HepG2 (cell line): Measurements from ENCODE around the gene GPR143. TPM values are rescaled to one million over a fixed set of nuclear protein-coding genes. Genes with fewer than 3 reads are reported as not detected.

Source experiments
- ATAC-seq: fragments of 200-7000 bp; cut with Tn5 transposase; 3 replicates; pipeline ENCODE4 v1.9.1; 2020; ENCODE audit warnings: mild to moderate bottlenecking, moderate library complexity
- BruUV-seq: library from RNA; stranded (reverse); fragments of 400-500 nt; replicated peaks from 2 replicates; lab custom pipeline; 2021; lab: Mats Ljungman, UMichigan
- CTCF ChIA-PET: fragments of 300-600 bp; formaldehyde crosslinking; extraction: SDS; loops from one replicate; lab custom pipeline; 2021; ENCODE audit warnings: low total read pairs, inconsistent platforms, low intra/inter-chr PET ratio; lab: Yijun Ruan, JAX
- POLR2A ChIA-PET: fragments of 350-600 bp; sonication (Branson Sonifier 250); formaldehyde crosslinking; loops from one replicate; lab custom pipeline; 2020; ENCODE audit warnings: antibody characterized with exemption, inconsistent platforms; lab: Yijun Ruan, JAX
- DNase-seq: peaks from one replicate; pipeline ENCODE4 v3.0.0-alpha.2; 2015; ENCODE audit warnings: low spot score
- FAIRE-seq: peaks from 3 replicates; lab custom pipeline; 2011; peaks lifted over from hg19 to GRCh38; lab: Jason Lieb, UNC
- H2AFZ ChIP-seq: one replicate; pipeline ENCODE4 v1.6.1; 2011; ENCODE audit warnings: low read length, inconsistent platforms
- H3K27ac ChIP-seq: fragments of 300-600 bp; 3 replicates; pipeline ENCODE4 v1.8.0; 2011; ENCODE audit warnings: mixed run types, mild to moderate bottlenecking, mixed read lengths, low read length, inconsistent platforms; ENCODE audit not compliant: insufficient read depth; ENCODE audit errors: extremely low read length
- H3K27me3 ChIP-seq, 2 experiments: fragments of 200-600 bp in 1 of 2; 2 replicates in 1 of 2; 3 replicates in 1 of 2; pipeline versions ENCODE4 v1.6.0 to v1.8.0; 2011; ENCODE audit warnings: low read length in 2 of 2, mild to moderate bottlenecking in 2 of 2, moderate library complexity in 2 of 2, inconsistent platforms in 1 of 2; ENCODE audit not compliant: insufficient read depth in 2 of 2, control insufficient read depth in 1 of 2
- H3K36me3 ChIP-seq, 2 experiments: fragments of 200-600 bp in 1 of 2; replicated peaks in 1 of 2; 2 replicates in 1 of 2; 3 replicates in 1 of 2; pipeline versions ENCODE4 v1.5.1 to v1.8.0; 2011; ENCODE audit warnings: low read length in 2 of 2, inconsistent platforms in 1 of 2; ENCODE audit not compliant: insufficient read depth in 2 of 2, control insufficient read depth in 1 of 2
- H3K4me1 ChIP-seq: 2 replicates; pipeline ENCODE4 v1.5.1; 2012; ENCODE audit warnings: low read length, inconsistent platforms; ENCODE audit not compliant: insufficient read depth
- H3K4me2 ChIP-seq: 2 replicates; pipeline ENCODE4 v1.6.0; 2011; ENCODE audit warnings: low read depth, low read length, inconsistent platforms
- H3K4me3 ChIP-seq, 3 experiments: fragments of 200-600 bp in 1 of 3; sonication (generic), shearing (Covaris generic) in 1 of 3; replicated peaks in 1 of 3; 2 replicates each; pipeline ENCODE4 v1.5.1; 2011 to 2016; ENCODE audit warnings: low read length in 3 of 3, inconsistent platforms in 2 of 3, low read depth in 2 of 3, mild to moderate bottlenecking in 2 of 3, control low read depth in 1 of 3, mixed read lengths in 1 of 3; ENCODE audit not compliant: insufficient read depth in 1 of 3
- H3K79me2 ChIP-seq: one replicate; pipeline ENCODE4 v1.6.1; 2011; ENCODE audit warnings: low read length, inconsistent platforms; ENCODE audit not compliant: insufficient read depth
- H3K9ac ChIP-seq: 2 replicates; pipeline ENCODE4 v1.6.0; 2011; ENCODE audit warnings: mild to moderate bottlenecking, low read depth, low read length, inconsistent platforms; ENCODE audit not compliant: insufficient read depth
- H3K9me3 ChIP-seq: 2 replicates; pipeline ENCODE4 v1.5.1; 2012; ENCODE audit warnings: mild to moderate bottlenecking, low read length
- H4K20me1 ChIP-seq: 2 replicates; pipeline ENCODE4 v1.6.0; 2011; ENCODE audit warnings: inconsistent platforms, mild to moderate bottlenecking, low read length, moderate library complexity; ENCODE audit not compliant: insufficient read depth
- ELF1 ChIP-seq: sonication (generic); formaldehyde crosslinking; IDR thresholded peaks from 2 replicates; pipeline ENCODE4 v1.4.0; 2020; ENCODE audit warnings: missing genetic modification reagents
- PAWR ChIP-seq: sonication (generic); formaldehyde crosslinking; IDR thresholded peaks from 2 replicates; pipeline ENCODE4 v1.4.0; 2020; ENCODE audit warnings: missing genetic modification reagents, mild to moderate bottlenecking, borderline replicate concordance
- WGBS: methylation state at CpG from one replicate; pipeline ENCODE4 v1.1.6; 2017; ENCODE audit warnings: low lambda C conversion rate; 5-methylcytosine and 5-hydroxymethylcytosine counted together
- in situ Hi-C: cut with HindIII; loops from 2 replicates; pipeline ENCODE4 v1.10.0; 2017; ENCODE audit warnings: low pct_unique_long_range_greater_than_20kb; ENCODE audit not compliant: extremely low pct_ligation_motif_present
- intact Hi-C: fragments of 100-400 bp; cut with micrococcal nuclease; formaldehyde crosslinking; loops from one replicate; pipeline ENCODE4 v1.10.0; 2022; ENCODE audit not compliant: unreplicated experiment
- polyA plus RNA-seq, 8 experiments: library from polyadenylated mRNA; depleted of rRNA in 3 of 8; stranded (reverse) in 7 of 8; unstranded in 1 of 8; fragments of >200 nt; fragmentation: Illumina TruSeq in 4 of 8; extraction: Trizol in 4 of 8; gene quantifications; 2 replicates each; pipeline versions ENCODE4 v1.2.1 to v1.2.3, GENCODE V29; 2011 to 2016; ENCODE audit warnings: low read depth in 4 of 8, missing spikeins in 1 of 8, mixed read lengths in 1 of 8; ENCODE audit not compliant: insufficient read depth in 1 of 8
- total RNA-seq, 5 experiments: library from RNA; depleted of rRNA; stranded (reverse); fragments of >200 nt; fragmentation: Illumina TruSeq; extraction: Trizol; gene quantifications; 2 replicates each; pipeline ENCODE4 v1.2.3, GENCODE V29; 2016; ENCODE audit warnings: low read depth in 1 of 5
- TF ChIP-seq, protein P1 (sequence below): sonication (generic); formaldehyde crosslinking; IDR thresholded peaks from 2 replicates; pipeline ENCODE4 v1.4.0; 2020; ENCODE audit warnings: mild to moderate bottlenecking, low read depth, missing genetic modification reagents
- TF ChIP-seq, protein P2 (sequence below): sonication (generic); formaldehyde crosslinking; conservative IDR thresholded peaks from 2 replicates; pipeline ENCODE4 v1.5.0; 2020; ENCODE audit warnings: missing genetic modification reagents

The GPR143 gene
- total and polyA plus RNA-seq, 2 of the 13 experiments (the other 11 are each of a cell fraction or from before 2014, with no cell fraction given): 0.30 to 0.89 TPM

DNA sequence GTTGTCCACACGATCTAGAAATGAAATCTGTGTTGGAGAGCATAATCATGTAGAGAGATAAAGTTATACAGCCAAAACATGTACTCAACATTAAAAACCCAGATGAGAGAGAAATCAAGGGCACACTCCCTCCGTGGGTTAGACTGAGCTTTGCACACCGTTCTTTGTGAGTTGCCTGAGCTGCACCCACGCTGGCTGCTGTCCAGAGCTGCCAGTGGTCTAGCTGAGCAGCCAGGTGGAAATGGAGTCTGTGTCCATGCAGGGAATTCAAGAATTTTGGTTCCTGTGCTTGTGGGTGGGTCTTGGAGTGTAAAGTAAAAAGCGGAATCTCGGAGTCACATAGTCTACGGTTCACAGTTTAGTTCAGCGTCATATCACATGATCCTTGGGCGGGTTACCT is 84.6 kb downstream of the GPR143 start:
- H3K36me3 ChIP-seq: peaks cover 3 to 10% of the 10 kb centered on the region in 2 experiments; a peak in 2 of 5 replicates
- ATAC-seq (no peak), FAIRE-seq (no peak), DNase-seq (no peak)
- no peak overlapping the region for H3K27ac ChIP-seq
- no peak overlapping the region for H2AFZ ChIP-seq
- no peaks in the 10 kb centered on the region for H3K79me2 ChIP-seq
- ChIA-PET CTCF (no interaction called here), POLR2A (no interaction called here)
- no peak for TF ChIP-seq PAWR (CRISPR knock-in tag)
- TF ChIP-seq, protein P1, sequence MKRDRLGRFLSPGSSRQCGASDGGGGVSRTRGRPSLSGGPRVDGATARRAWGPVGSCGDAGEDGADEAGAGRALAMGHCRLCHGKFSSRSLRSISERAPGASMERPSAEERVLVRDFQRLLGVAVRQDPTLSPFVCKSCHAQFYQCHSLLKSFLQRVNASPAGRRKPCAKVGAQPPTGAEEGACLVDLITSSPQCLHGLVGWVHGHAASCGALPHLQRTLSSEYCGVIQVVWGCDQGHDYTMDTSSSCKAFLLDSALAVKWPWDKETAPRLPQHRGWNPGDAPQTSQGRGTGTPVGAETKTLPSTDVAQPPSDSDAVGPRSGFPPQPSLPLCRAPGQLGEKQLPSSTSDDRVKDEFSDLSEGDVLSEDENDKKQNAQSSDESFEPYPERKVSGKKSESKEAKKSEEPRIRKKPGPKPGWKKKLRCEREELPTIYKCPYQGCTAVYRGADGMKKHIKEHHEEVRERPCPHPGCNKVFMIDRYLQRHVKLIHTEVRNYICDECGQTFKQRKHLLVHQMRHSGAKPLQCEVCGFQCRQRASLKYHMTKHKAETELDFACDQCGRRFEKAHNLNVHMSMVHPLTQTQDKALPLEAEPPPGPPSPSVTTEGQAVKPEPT: no peak
- TF ChIP-seq, protein P2, sequence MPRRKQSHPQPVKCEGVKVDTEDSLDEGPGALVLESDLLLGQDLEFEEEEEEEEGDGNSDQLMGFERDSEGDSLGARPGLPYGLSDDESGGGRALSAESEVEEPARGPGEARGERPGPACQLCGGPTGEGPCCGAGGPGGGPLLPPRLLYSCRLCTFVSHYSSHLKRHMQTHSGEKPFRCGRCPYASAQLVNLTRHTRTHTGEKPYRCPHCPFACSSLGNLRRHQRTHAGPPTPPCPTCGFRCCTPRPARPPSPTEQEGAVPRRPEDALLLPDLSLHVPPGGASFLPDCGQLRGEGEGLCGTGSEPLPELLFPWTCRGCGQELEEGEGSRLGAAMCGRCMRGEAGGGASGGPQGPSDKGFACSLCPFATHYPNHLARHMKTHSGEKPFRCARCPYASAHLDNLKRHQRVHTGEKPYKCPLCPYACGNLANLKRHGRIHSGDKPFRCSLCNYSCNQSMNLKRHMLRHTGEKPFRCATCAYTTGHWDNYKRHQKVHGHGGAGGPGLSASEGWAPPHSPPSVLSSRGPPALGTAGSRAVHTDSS: no peak
- no peak for TF ChIP-seq ELF1
- H3K4me1 ChIP-seq: no peaks in the 10 kb centered on the region
- H3K27me3 ChIP-seq: no peaks in the 10 kb centered on the region
- H3K9ac ChIP-seq: no peak overlapping the region
- in situ Hi-C loops (no loop called here), intact Hi-C loops (no loop called here)
- WGBS: 95% methylated on average over 7 of the region's 9 CpGs
- H3K9me3 ChIP-seq: no peaks in the 10 kb centered on the region
- BruUV-seq: no TSS peak
- H3K4me2 ChIP-seq: no peak overlapping the region
- H4K20me1 ChIP-seq: no peaks in the 10 kb centered on the region
- no peak overlapping the region for H3K4me3 ChIP-seq
